Measurements from ENCODE around the gene TIMM44. TPM values are rescaled to one million over a fixed set of nuclear protein-coding genes. Genes with fewer than 3 reads are reported as not detected.
"Not testable (repeated sequence)": the region's sequence is repeated elsewhere in the genome, so short reads cannot be mapped to it uniquely, and the experiment has no call there.

Gene TIMM44
- total RNA-seq, 1 donor from 2014 or later, result 75.4 TPM

GRCh38 chr19:7932930-7933300, 10.6 kb downstream of the TIMM44 start:
- H3K27me3 Mint-ChIP-seq (ENCODE audit: low read depth), result no peaks in the 10 kb centered on the region
- H3K4me1 Mint-ChIP-seq (ENCODE audit: low read depth), result peaks cover 22% of the 10 kb centered on the region
- no peak overlapping the region for H3K27ac Mint-ChIP-seq (ENCODE audit: unreplicated experiment)
- no peak for TF ChIP-seq CTCF (IDR thresholded peaks at IDR 0.05)
- no peak overlapping the region for H3K4me3 Mint-ChIP-seq (ENCODE audit: unreplicated experiment)
- DNase-seq (ENCODE audit: low spot score), result no peak
- no peaks in the 10 kb centered on the region for H3K9me3 Mint-ChIP-seq (ENCODE audit: low read depth)
- H3K36me3 Mint-ChIP-seq (ENCODE audit: low read depth), result peaks cover 10% of the 10 kb centered on the region

- no peak for TF ChIP-seq CTCF (IDR thresholded peaks at IDR 0.05)
- Mint-ChIP-seq H3K4me1 (ENCODE audit: low read depth) (peaks cover 23% of the 10 kb centered on the region), H3K36me3 (ENCODE audit: low read depth) (peaks cover 9% of the 10 kb centered on the region), H3K27me3 (ENCODE audit: low read depth) (no peaks in the 10 kb centered on the region), H3K27ac (ENCODE audit: unreplicated experiment) (no peak overlapping the region), H3K4me3 (ENCODE audit: unreplicated experiment) (no peak overlapping the region), H3K9me3 (ENCODE audit: low read depth) (no peaks in the 10 kb centered on the region)
- DNase-seq (ENCODE audit: low spot score), result peak; percentile 90
Observed at GRCh38 chr19:7932276-7932929, 11.1 kb downstream of the TIMM44 start.

GRCh38 chr19:7931221-7932061, 12.0 kb downstream of the TIMM44 start:
- Mint-ChIP-seq H3K27ac (ENCODE audit: unreplicated experiment) (peak overlapping the region; percentile 100), H3K9me3 (ENCODE audit: low read depth) (no peaks in the 10 kb centered on the region), H3K4me1 (ENCODE audit: low read depth) (peaks cover 26% of the 10 kb centered on the region), H3K36me3 (ENCODE audit: low read depth) (peaks cover 9% of the 10 kb centered on the region), H3K27me3 (ENCODE audit: low read depth) (no peaks in the 10 kb centered on the region), H3K4me3 (ENCODE audit: unreplicated experiment) (no peak overlapping the region)
- peak; percentile 92 for DNase-seq (ENCODE audit: low spot score)
- TF ChIP-seq CTCF (IDR thresholded peaks at IDR 0.05), result no peak

GRCh38 chr19:7930765-7931164, 12.7 kb downstream of the TIMM44 start:
- H3K36me3 Mint-ChIP-seq (ENCODE audit: low read depth), result peaks cover 9% of the 10 kb centered on the region
- peak overlapping the region; percentile 100 for H3K27ac Mint-ChIP-seq (ENCODE audit: unreplicated experiment)
- no peaks in the 10 kb centered on the region for H3K27me3 Mint-ChIP-seq (ENCODE audit: low read depth)
- no peak overlapping the region for H3K4me3 Mint-ChIP-seq (ENCODE audit: unreplicated experiment)
- no peak for DNase-seq (ENCODE audit: low spot score)
- TF ChIP-seq CTCF (IDR thresholded peaks at IDR 0.05), result no peak
- no peaks in the 10 kb centered on the region for H3K9me3 Mint-ChIP-seq (ENCODE audit: low read depth)
- H3K4me1 Mint-ChIP-seq (ENCODE audit: low read depth), result peaks cover 28% of the 10 kb centered on the region

- H3K4me3 Mint-ChIP-seq (ENCODE audit: unreplicated experiment); H3K36me3 Mint-ChIP-seq (ENCODE audit: low read depth); H3K9me3 Mint-ChIP-seq (ENCODE audit: low read depth); DNase-seq (ENCODE audit: low spot score); H3K27me3 Mint-ChIP-seq (ENCODE audit: low read depth): not testable (repeated sequence)
- peak overlapping the region; percentile 100 for H3K27ac Mint-ChIP-seq (ENCODE audit: unreplicated experiment)
- H3K4me1 Mint-ChIP-seq (ENCODE audit: low read depth), result peaks cover 28% of the 10 kb centered on the region
Observed at GRCh38 chr19:7930030-7930429, 13.4 kb downstream of the TIMM44 start.
